Activated CD4-positive, alpha-beta T cell treated with anti-CD3 and anti-CD28 coated beads for 48 hours (primary cell): ENCODE data around the gene RBM5.

ENCODE experiments used
- DNase-seq: peaks from one replicate; pipeline ENCODE4 v3.0.0-alpha.2; 2020

RBM5 gene

DNA sequence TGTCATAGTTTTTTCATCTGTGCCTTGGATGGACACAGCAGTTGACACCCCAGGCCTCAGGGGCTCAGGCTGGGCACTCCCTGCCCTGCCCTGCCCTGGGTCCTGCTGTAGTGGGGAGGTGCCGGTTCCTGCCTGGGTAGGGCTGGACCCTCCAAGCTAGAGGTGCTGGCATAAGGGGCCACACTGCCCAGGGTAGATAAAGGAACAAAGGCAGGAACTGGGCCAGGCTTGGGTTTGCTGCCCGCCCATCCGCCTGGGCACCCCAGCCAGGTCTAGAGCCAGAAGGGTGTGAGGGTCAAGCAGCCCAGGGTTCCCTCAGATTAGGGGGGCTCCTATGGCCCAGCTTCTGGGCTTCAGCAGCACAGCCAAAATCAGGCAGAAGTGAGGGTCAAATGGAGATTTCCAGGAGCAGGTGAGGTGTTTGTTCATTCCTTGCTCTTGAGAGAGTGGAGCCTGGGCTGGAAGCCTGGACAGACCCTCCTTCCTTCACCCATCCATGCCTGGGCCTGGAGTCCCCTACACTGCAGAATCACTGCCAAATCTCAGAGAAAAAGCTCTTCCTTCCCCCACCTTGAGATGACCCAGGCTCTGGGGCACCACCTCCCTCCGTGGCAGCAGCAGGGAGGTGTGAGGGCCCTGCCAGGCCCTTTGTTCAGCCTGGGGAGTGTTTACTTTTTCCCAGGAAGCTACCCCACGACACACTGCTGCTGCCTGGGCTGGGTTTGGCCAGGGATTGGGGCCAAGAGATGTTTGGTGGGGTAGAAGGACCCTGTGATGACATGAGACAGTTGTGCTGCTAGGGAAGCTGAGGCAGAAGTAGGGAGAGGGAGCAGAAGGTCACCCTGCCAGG, 73.5 kb downstream of the RBM5 start:
- DNase-seq: no peak

DNA sequence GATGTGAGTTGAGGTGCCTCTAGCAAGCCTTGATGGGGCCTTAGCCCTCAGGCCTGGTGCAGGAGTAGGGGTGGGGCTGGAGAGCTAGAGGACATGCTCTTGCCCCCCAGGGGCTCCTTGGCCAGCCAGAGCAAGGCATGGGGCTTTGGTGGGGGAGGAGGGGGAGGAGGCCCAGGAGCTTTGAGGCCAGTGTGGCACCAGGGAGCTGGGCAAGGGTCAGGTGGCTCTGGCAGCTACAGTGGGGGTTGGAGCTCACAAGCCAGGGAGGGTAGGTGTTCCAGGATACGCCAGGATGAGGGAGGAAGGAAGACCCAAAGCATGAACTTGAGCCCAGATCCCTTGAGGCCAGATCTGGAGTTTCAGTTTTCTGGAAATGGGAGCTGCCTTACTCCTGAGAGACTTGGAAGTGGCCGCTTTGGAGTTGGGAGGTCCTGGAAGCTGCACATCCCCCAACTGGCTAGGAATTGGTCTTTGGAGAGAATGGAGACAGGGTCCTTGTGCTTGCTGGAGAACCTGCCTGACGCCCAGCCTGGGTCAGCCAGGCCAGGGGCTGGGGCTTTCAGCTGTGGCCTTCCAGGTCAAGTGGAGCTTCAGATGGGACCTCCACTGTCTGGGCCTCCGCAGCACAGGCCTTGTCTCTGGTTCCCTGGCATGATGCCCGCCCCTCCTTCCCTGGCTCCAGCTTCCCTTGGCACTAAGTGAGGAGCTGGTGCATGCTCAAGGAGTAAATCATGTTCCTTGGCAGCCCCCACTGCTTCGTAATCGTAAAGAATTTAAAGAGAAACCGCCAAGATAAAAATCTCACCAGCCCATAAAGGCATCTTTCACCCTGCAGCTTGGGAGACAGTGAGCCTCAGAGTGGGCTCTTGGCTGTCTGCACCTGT, 75.1 kb downstream of the RBM5 start:
- DNase-seq: no peak

DNA sequence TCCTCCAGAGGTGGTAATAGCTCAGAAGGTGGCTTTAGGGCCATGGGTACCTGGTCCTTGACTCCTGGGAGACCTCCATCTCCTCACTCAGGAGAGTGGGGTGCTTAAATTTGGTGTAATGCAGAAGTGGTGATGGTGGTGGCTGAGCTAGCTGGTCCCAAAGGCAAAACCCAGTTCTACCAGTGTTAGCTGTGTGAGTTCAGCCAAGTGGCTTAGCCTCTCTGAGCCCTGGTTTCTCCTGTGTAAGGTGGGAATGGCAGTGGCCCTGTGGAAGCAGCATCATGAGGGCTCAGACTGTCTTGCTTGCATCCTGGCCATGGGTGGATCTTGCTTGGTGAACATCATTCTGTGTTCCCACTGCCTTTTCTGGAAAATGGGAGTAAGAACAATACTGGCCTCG, 75.8 kb downstream of the RBM5 start:
- no peak for DNase-seq

DNA sequence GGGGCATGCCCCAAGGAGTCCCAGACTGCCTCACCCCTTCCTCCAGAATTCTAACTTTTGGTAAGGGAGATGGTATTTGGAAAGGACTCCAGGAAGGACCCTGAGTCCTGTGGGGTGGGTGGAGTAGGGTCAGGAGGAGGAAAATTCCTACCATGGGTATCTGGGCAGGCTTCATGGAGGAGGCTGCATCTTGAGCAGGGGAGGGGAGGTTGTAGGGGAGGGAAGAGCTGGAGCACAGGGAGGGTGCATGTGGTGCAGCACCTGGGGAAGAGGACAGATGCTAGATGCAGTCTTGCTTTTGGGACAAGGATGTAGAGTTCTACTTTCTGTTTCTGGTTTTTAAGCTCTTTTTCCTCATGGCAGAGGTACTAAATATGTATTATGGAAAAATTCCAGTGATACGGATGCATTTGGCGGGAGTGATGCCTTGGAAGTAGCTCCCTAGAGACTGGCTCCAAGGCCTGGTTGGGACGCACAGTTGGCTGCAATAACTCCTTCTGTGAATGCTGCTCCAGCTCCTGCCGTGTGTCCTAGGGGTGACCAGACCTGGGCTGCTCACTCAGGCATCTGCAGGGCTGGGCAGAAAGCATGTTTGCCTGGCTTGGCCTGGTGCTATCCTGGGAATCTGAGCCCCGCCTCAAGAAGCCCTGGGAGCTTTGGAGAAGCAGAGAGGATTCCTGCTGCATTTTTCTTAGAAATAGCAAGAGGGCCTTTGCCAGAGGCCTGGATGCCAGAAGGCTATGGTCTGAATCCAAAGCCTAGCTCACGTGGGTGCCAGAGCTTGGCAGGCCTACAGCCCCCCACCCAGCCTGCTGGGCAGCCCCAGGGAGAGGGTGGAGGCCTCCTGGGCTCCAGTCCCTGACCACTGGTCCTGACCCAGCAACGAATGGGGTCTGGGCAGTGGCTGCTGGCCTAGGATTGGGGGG, 76.5 kb downstream of the RBM5 start:
- DNase-seq: no peak

DNA sequence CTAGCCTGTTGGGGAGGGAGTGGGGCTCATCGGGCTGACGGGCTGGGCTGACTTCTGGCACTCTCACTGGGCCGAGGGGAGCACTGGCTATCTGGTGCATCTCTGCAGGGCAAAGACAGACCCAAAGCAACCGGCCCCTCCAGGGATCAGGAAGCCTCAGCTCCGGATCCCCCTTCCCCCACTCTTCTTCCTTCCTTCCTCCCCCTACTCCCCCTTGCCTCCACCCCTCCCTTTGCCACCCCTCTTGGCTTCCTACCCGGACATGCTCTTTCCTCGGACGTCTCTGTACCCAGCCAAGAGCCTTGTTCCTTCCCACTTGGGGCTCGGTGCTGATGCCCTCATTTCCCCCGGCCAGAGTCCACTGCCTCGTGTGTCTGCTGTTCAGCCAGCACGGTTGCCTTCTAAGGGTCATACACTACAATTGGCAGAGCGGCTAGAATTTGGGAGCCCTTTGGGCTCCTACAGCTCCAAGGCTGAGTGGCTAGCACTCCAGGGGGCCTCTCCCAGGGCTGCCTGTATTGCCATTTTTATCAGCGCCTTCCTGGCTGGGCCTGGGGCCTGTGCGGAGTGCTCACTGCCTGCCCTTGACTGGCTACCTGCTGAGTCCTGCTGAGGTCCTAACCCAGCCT, 77.3 kb downstream of the RBM5 start:
- DNase-seq: no peak

DNA sequence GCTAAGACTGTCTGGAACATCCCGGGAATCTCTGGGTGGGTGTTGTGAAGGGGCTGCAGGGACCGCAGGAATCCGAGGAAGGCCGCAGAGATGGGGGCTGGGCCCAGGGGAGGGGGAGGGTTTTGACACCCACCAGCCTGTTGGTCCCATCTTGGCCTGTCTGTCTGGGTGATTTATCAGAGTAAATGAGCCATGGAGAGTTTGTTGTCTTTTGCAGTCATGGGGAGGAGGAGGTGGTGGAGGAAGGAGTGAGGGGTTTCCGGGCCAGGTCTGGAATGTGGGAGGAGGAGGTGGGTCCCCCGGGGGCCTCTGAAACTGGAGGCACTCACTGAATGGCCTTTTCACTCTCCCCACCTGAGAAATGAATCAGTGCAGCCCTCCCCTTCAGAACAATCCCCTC, 77.9 kb downstream of the RBM5 start:
- DNase-seq: no peak

DNA sequence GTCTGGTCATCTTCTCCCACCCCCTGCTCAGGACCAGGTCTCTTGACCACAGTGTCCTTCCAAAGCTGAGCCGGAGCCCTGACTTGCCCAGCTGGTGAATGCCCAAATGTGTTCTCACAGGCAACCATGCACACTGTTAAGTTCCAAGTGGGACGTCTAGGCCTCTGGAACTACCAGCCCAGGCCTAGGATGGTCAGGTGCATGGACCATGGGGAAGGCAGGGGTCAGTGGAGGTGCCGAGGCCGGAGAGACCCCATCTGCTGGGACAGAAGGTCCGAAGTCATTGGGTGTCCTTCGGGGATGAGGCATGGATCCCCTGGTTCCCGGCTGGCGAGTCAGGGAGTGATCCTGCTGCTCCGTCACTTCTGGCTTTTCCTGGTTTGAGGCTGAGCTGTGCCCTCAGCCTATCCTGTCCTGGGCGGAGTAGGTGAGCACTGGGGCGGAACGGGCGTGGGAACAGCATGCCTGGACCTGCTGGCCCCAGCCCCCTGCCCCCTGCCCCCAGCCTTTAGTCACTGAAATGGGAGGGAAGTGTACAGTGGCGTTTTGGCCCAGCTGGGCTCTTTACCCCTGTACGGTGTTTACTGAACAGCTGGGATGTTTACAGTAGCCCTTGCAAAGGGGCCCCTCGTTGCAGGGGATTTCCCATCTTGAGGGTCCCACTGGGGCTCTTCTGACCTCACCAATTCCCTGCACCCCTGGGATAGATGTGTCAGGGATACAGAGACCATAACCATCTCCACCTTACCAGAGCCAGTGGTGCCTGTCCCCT, 78.5 kb downstream of the RBM5 start:
- DNase-seq: no peak

DNA sequence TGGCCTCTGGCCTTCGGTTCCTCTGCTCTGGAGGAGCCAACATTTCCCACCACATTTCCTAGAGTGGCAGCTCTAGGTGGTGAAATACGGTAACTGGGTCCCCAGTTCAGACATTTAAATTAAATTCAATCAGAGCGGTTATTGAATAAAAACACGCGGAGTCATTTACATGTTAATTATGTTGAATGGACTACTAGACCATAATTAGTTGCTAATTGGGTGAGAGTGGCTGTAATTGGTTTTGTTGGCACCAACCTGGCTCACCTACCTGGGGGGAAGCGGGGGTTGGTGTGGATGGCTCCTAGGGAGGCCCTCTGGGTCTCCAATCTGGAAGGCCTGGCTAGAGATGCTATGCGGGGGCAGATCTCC, 79.1 kb downstream of the RBM5 start:
- no peak for DNase-seq

DNA sequence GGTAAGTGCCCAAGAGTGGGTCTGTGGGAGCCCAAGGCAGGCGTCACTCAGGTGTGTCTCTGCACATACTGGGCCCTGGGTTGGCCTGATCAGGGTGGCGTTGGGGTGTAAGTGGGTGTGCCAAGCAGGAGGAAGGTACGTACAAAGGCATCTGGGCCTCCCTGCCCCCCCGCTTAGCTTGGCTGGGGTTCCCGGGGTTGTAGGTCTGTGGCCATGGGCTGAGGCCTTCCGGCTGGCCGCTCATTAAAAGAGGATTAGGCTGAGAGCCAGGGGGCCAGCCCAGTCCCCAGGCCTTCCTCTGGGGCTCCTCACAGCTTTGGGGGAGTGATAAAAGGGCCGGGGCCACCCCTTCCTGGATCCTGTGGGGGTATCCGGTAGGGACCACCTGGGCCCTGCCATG, 79.7 kb downstream of the RBM5 start:
- no peak for DNase-seq
